Gastroesophageal sphincter (tissue), 3 donors: ENCODE data around the gene TPRX1.

ENCODE experiments used
- CTCF ChIP-seq, 4 experiments: fragments of 200-600 bp in 2 of 4; fragments of 450-650 bp in 2 of 4; sonication (generic) in 1 of 4; IDR thresholded peaks; one replicate each; pipeline ENCODE4 v1.5.1; 2017 to 2019; ENCODE audit warnings: antibody characterized with exemption in 4 of 4, mild to moderate bottlenecking in 2 of 4, moderate library complexity in 2 of 4
- POLR2AphosphoS5 ChIP-seq: sonication (generic); formaldehyde crosslinking; IDR thresholded peaks from one replicate; pipeline ENCODE4 v1.6.1; 2017; ENCODE audit warnings: antibody characterized with exemption

- TF ChIP-seq POLR2AphosphoS5 (no peak), CTCF (IDR thresholded peaks at IDR 0.05) (no peak)
Measured at GRCh38 chr19:47754206-47755064, 49.9 kb downstream of the TPRX1 start.
